SK-N-SH (cell line): Measurements from ENCODE around the gene MMP2.

Experiments
- CHD2 ChIP-seq: fragments of 150-350 bp; IDR thresholded peaks from 2 replicates; pipeline ENCODE4 v1.6.1; 2018; ENCODE audit warnings: low read length; ENCODE audit not compliant: partially characterized antibody
- CTCF ChIP-seq: fragments of 200-600 bp; sonication (generic); IDR thresholded peaks from 2 replicates; pipeline ENCODE4 v1.6.1; 2017; ENCODE audit warnings: antibody characterized with exemption, mild to moderate bottlenecking, moderate library complexity
- GABPA ChIP-seq: IDR thresholded peaks from 2 replicates; pipeline ENCODE4 v1.4.0; 2012; ENCODE audit warnings: low read depth, mild to moderate bottlenecking
- GATA2 ChIP-seq: sonication (generic); formaldehyde crosslinking; IDR thresholded peaks from 2 replicates; pipeline ENCODE4 v1.5.0; 2020; ENCODE audit warnings: mild to moderate bottlenecking, missing genetic modification reagents
- MXI1 ChIP-seq: IDR thresholded peaks from 2 replicates; pipeline ENCODE4 v1.6.1; 2012; ENCODE audit warnings: mild to moderate bottlenecking, low read depth, low read length, improper control_type of control experiment
- NRF1 ChIP-seq: IDR thresholded peaks from 2 replicates; pipeline ENCODE4 v1.6.1; 2012; ENCODE audit warnings: low read depth, mild to moderate bottlenecking, low read length
- REST ChIP-seq: IDR thresholded peaks from 2 replicates; pipeline ENCODE4 v1.6.1; 2012; ENCODE audit warnings: mild to moderate bottlenecking, low read depth, low read length, moderate library complexity
- SMC3 ChIP-seq: IDR thresholded peaks from 2 replicates; pipeline ENCODE4 v1.6.1; 2012; ENCODE audit warnings: low read depth, low read length, improper control_type of control experiment
- TAF1 ChIP-seq: IDR thresholded peaks from 2 replicates; pipeline ENCODE4 v1.6.1; 2012; ENCODE audit warnings: low read depth, mild to moderate bottlenecking, low read length, moderate library complexity, borderline replicate concordance

- no peak for TF ChIP-seq TAF1
- no peak for TF ChIP-seq CTCF
- no peak for TF ChIP-seq GABPA
- no peak for TF ChIP-seq CHD2
- TF ChIP-seq GATA2 (CRISPR knock-in tag) = no peak
- TF ChIP-seq REST = no peak
- TF ChIP-seq MXI1 = no peak
- TF ChIP-seq SMC3 = no peak
- no peak for TF ChIP-seq NRF1
Observed at GRCh38 chr16:55542459-55543082, 63.6 kb downstream of the MMP2 start.
